Measurements from ENCODE around the gene TAOK1. TPM values are rescaled to one million over a fixed set of nuclear protein-coding genes. Genes with fewer than 3 reads are reported as not detected.

The TAOK1 gene
- total RNA-seq, 1 donor from 2014 or later, result 36.0 TPM

GRCh38 chr17:29510953-29511352 is 120.8 kb downstream of the TAOK1 start:
- H3K4me1 ChIP-seq (ENCODE audit: control insufficient read depth in 3 of 3, insufficient read depth in 3 of 3, low read length in 3 of 3), result no peaks in the 10 kb centered on the region
- peaks cover 12 to 23% (median 12%) of the 10 kb centered on the region in 3 donors for H3K36me3 ChIP-seq (ENCODE audit: control insufficient read depth in 3 of 3, insufficient read depth in 3 of 3, low read length in 3 of 3)
- H3K27me3 ChIP-seq (ENCODE audit: control insufficient read depth in 3 of 3, insufficient read depth in 3 of 3, low read length in 3 of 3), result no peaks in the 10 kb centered on the region
- H3K9ac ChIP-seq (ENCODE audit: low read depth in 1 of 3, low read length in 3 of 3), result no peak overlapping the region
- H3K27ac ChIP-seq (ENCODE audit: low read depth, low read length), result no peak overlapping the region
- H3K9me3 ChIP-seq (ENCODE audit: control insufficient read depth in 3 of 3, low read length in 3 of 3), result no peaks in the 10 kb centered on the region
- no peak overlapping the region for H3K4me3 ChIP-seq (ENCODE audit: low read length in 3 of 3)

GRCh38 chr17:29514792-29515191 is 124.6 kb downstream of the TAOK1 start:
- H3K4me3 ChIP-seq (ENCODE audit: low read length in 3 of 3), result no peak overlapping the region
- H3K27me3 ChIP-seq (ENCODE audit: control insufficient read depth in 3 of 3, insufficient read depth in 3 of 3, low read length in 3 of 3), result no peaks in the 10 kb centered on the region
- no peak overlapping the region for H3K27ac ChIP-seq (ENCODE audit: low read depth, low read length)
- no peak overlapping the region for H3K9ac ChIP-seq (ENCODE audit: low read depth in 1 of 3, low read length in 3 of 3)
- H3K36me3 ChIP-seq (ENCODE audit: control insufficient read depth in 3 of 3, insufficient read depth in 3 of 3, low read length in 3 of 3), result peaks cover 27 to 31% (median 27%) of the 10 kb centered on the region in 3 donors
- no peaks in the 10 kb centered on the region for H3K9me3 ChIP-seq (ENCODE audit: control insufficient read depth in 3 of 3, low read length in 3 of 3)
- no peaks in the 10 kb centered on the region for H3K4me1 ChIP-seq (ENCODE audit: control insufficient read depth in 3 of 3, insufficient read depth in 3 of 3, low read length in 3 of 3)

GRCh38 chr17:29518359-29518758 is 128.2 kb downstream of the TAOK1 start:
- Histone ChIP-seq H3K27me3 (ENCODE audit: control insufficient read depth in 3 of 3, insufficient read depth in 3 of 3, low read length in 3 of 3) (no peaks in the 10 kb centered on the region), H3K27ac (ENCODE audit: low read depth, low read length) (no peak overlapping the region), H3K4me1 (ENCODE audit: control insufficient read depth in 3 of 3, insufficient read depth in 3 of 3, low read length in 3 of 3) (no peaks in the 10 kb centered on the region), H3K9ac (ENCODE audit: low read depth in 1 of 3, low read length in 3 of 3) (no peak overlapping the region), H3K9me3 (ENCODE audit: control insufficient read depth in 3 of 3, low read length in 3 of 3) (no peaks in the 10 kb centered on the region), H3K4me3 (ENCODE audit: low read length in 3 of 3) (no peak overlapping the region), H3K36me3 (ENCODE audit: control insufficient read depth in 3 of 3, insufficient read depth in 3 of 3, low read length in 3 of 3) (peaks cover 24 to 42% (median 29%) of the 10 kb centered on the region in 3 donors)

GRCh38 chr17:29524692-29525091 is 134.5 kb downstream of the TAOK1 start:
- no peak overlapping the region for H3K9ac ChIP-seq (ENCODE audit: low read depth in 1 of 3, low read length in 3 of 3)
- H3K27me3 ChIP-seq (ENCODE audit: control insufficient read depth in 3 of 3, insufficient read depth in 3 of 3, low read length in 3 of 3), result no peaks in the 10 kb centered on the region
- no peaks in the 10 kb centered on the region for H3K9me3 ChIP-seq (ENCODE audit: control insufficient read depth in 3 of 3, low read length in 3 of 3)
- H3K27ac ChIP-seq (ENCODE audit: low read depth, low read length), result no peak overlapping the region
- H3K36me3 ChIP-seq (ENCODE audit: control insufficient read depth in 3 of 3, insufficient read depth in 3 of 3, low read length in 3 of 3), result peaks cover 4 to 32% (median 16%) of the 10 kb centered on the region in 3 donors
- H3K4me3 ChIP-seq (ENCODE audit: low read length in 3 of 3), result no peak overlapping the region
- H3K4me1 ChIP-seq (ENCODE audit: control insufficient read depth in 3 of 3, insufficient read depth in 3 of 3, low read length in 3 of 3), result no peaks in the 10 kb centered on the region

- H3K27me3 ChIP-seq (ENCODE audit: control insufficient read depth in 3 of 3, insufficient read depth in 3 of 3, low read length in 3 of 3), result no peaks in the 10 kb centered on the region
- no peaks in the 10 kb centered on the region for H3K4me1 ChIP-seq (ENCODE audit: control insufficient read depth in 3 of 3, insufficient read depth in 3 of 3, low read length in 3 of 3)
- no peaks in the 10 kb centered on the region for H3K9me3 ChIP-seq (ENCODE audit: control insufficient read depth in 3 of 3, low read length in 3 of 3)
- H3K4me3 ChIP-seq (ENCODE audit: low read length in 3 of 3), result no peak overlapping the region
- no peak overlapping the region for H3K9ac ChIP-seq (ENCODE audit: low read depth in 1 of 3, low read length in 3 of 3)
- peaks cover 9 to 31% (median 22%) of the 10 kb centered on the region in 3 donors for H3K36me3 ChIP-seq (ENCODE audit: control insufficient read depth in 3 of 3, insufficient read depth in 3 of 3, low read length in 3 of 3)
- no peak overlapping the region for H3K27ac ChIP-seq (ENCODE audit: low read depth, low read length)
Observed at GRCh38 chr17:29526322-29526721, 136.2 kb downstream of the TAOK1 start.

GRCh38 chr17:29533976-29534375 is 143.8 kb downstream of the TAOK1 start:
- H3K9ac ChIP-seq (ENCODE audit: low read depth in 1 of 3, low read length in 3 of 3), result no peak overlapping the region
- H3K36me3 ChIP-seq (ENCODE audit: control insufficient read depth in 3 of 3, insufficient read depth in 3 of 3, low read length in 3 of 3), result peaks cover 8 to 34% (median 24%) of the 10 kb centered on the region in 3 donors
- H3K9me3 ChIP-seq (ENCODE audit: control insufficient read depth in 3 of 3, low read length in 3 of 3), result no peaks in the 10 kb centered on the region
- no peaks in the 10 kb centered on the region for H3K27me3 ChIP-seq (ENCODE audit: control insufficient read depth in 3 of 3, insufficient read depth in 3 of 3, low read length in 3 of 3)
- no peak overlapping the region for H3K4me3 ChIP-seq (ENCODE audit: low read length in 3 of 3)
- no peaks in the 10 kb centered on the region for H3K4me1 ChIP-seq (ENCODE audit: control insufficient read depth in 3 of 3, insufficient read depth in 3 of 3, low read length in 3 of 3)
- no peak overlapping the region for H3K27ac ChIP-seq (ENCODE audit: low read depth, low read length)

- Histone ChIP-seq H3K36me3 (ENCODE audit: control insufficient read depth in 3 of 3, insufficient read depth in 3 of 3, low read length in 3 of 3) (peaks cover 5 to 24% (median 19%) of the 10 kb centered on the region in 3 donors), H3K9ac (ENCODE audit: low read depth in 1 of 3, low read length in 3 of 3) (no peak overlapping the region), H3K27ac (ENCODE audit: low read depth, low read length) (no peak overlapping the region), H3K9me3 (ENCODE audit: control insufficient read depth in 3 of 3, low read length in 3 of 3) (no peaks in the 10 kb centered on the region), H3K4me3 (ENCODE audit: low read length in 3 of 3) (no peak overlapping the region), H3K27me3 (ENCODE audit: control insufficient read depth in 3 of 3, insufficient read depth in 3 of 3, low read length in 3 of 3) (no peaks in the 10 kb centered on the region), H3K4me1 (ENCODE audit: control insufficient read depth in 3 of 3, insufficient read depth in 3 of 3, low read length in 3 of 3) (peaks cover 0 to 2% (median 0%) of the 10 kb centered on the region in 3 donors)
Observed at GRCh38 chr17:29544066-29544465, 153.9 kb downstream of the TAOK1 start.

GRCh38 chr17:29546085-29546484 is 155.9 kb downstream of the TAOK1 start:
- no peak overlapping the region for H3K27ac ChIP-seq (ENCODE audit: low read depth, low read length)
- peaks cover 0 to 8% (median 6%) of the 10 kb centered on the region in 3 donors for H3K4me1 ChIP-seq (ENCODE audit: control insufficient read depth in 3 of 3, insufficient read depth in 3 of 3, low read length in 3 of 3)
- H3K4me3 ChIP-seq (ENCODE audit: low read length in 3 of 3), result no peak overlapping the region
- H3K9me3 ChIP-seq (ENCODE audit: control insufficient read depth in 3 of 3, low read length in 3 of 3), result no peaks in the 10 kb centered on the region
- peaks cover 5 to 23% (median 19%) of the 10 kb centered on the region in 3 donors for H3K36me3 ChIP-seq (ENCODE audit: control insufficient read depth in 3 of 3, insufficient read depth in 3 of 3, low read length in 3 of 3)
- no peaks in the 10 kb centered on the region for H3K27me3 ChIP-seq (ENCODE audit: control insufficient read depth in 3 of 3, insufficient read depth in 3 of 3, low read length in 3 of 3)
- H3K9ac ChIP-seq (ENCODE audit: low read depth in 1 of 3, low read length in 3 of 3), result no peak overlapping the region

GRCh38 chr17:29546830-29547229 is 156.7 kb downstream of the TAOK1 start:
- no peaks in the 10 kb centered on the region for H3K9me3 ChIP-seq (ENCODE audit: control insufficient read depth in 3 of 3, low read length in 3 of 3)
- H3K27me3 ChIP-seq (ENCODE audit: control insufficient read depth in 3 of 3, insufficient read depth in 3 of 3, low read length in 3 of 3), result no peaks in the 10 kb centered on the region
- H3K4me3 ChIP-seq (ENCODE audit: low read length in 3 of 3), result no peak overlapping the region
- H3K4me1 ChIP-seq (ENCODE audit: control insufficient read depth in 3 of 3, insufficient read depth in 3 of 3, low read length in 3 of 3), result peaks cover 0 to 8% (median 6%) of the 10 kb centered on the region in 3 donors
- H3K9ac ChIP-seq (ENCODE audit: low read depth in 1 of 3, low read length in 3 of 3), result no peak overlapping the region
- no peak overlapping the region for H3K27ac ChIP-seq (ENCODE audit: low read depth, low read length)
- peaks cover 5 to 19% (median 19%) of the 10 kb centered on the region in 3 donors for H3K36me3 ChIP-seq (ENCODE audit: control insufficient read depth in 3 of 3, insufficient read depth in 3 of 3, low read length in 3 of 3)

GRCh38 chr17:29549177-29549923 is 159.2 kb downstream of the TAOK1 start:
- Histone ChIP-seq H3K9me3 (ENCODE audit: control insufficient read depth in 3 of 3, low read length in 3 of 3) (no peaks in the 10 kb centered on the region), H3K27me3 (ENCODE audit: control insufficient read depth in 3 of 3, insufficient read depth in 3 of 3, low read length in 3 of 3) (no peaks in the 10 kb centered on the region), H3K27ac (ENCODE audit: low read depth, low read length) (no peak overlapping the region), H3K4me1 (ENCODE audit: control insufficient read depth in 3 of 3, insufficient read depth in 3 of 3, low read length in 3 of 3) (peaks cover 0 to 8% (median 6%) of the 10 kb centered on the region in 3 donors), H3K36me3 (ENCODE audit: control insufficient read depth in 3 of 3, insufficient read depth in 3 of 3, low read length in 3 of 3) (peaks cover 0 to 4% (median 0%) of the 10 kb centered on the region in 3 donors), H3K9ac (ENCODE audit: low read depth in 1 of 3, low read length in 3 of 3) (no peak overlapping the region), H3K4me3 (ENCODE audit: low read length in 3 of 3) (no peak overlapping the region)

Data from skeletal muscle tissue (tissue), 4 donors.